H9 (cell line): Measurements from ENCODE around the gene MRM2. TPM values are rescaled to one million over a fixed set of nuclear protein-coding genes. Genes with fewer than 3 reads are reported as not detected.

Experiments used
- DNase-seq: peaks from one replicate; pipeline ENCODE4 v3.0.0-alpha.2; 2017
- H2AFZ ChIP-seq: one replicate; pipeline ENCODE4 v1.6.1; 2013; ENCODE audit warnings: mild to moderate bottlenecking, low read length, control low read depth, moderate library complexity
- H2AK5ac ChIP-seq: 2 replicates; pipeline ENCODE4 v1.6.1; 2013; ENCODE audit warnings: low read length, control low read depth, mixed read lengths; ENCODE audit not compliant: insufficient read length
- H2BK120ac ChIP-seq: one replicate; pipeline ENCODE4 v1.6.1; 2013; ENCODE audit warnings: low read depth, mild to moderate bottlenecking, low read length, control low read depth, inconsistent platforms; ENCODE audit not compliant: poor library complexity, severe bottlenecking
- H2BK12ac ChIP-seq: 2 replicates; pipeline ENCODE4 v1.6.1; 2013; ENCODE audit warnings: low read length, control low read depth, mixed read lengths, low read depth; ENCODE audit not compliant: insufficient read length
- H2BK15ac ChIP-seq: 2 replicates; pipeline ENCODE4 v1.6.1; 2013; ENCODE audit warnings: low read depth, low read length, control low read depth
- H2BK20ac ChIP-seq: one replicate; pipeline ENCODE4 v1.6.1; 2013; ENCODE audit warnings: low read depth, mild to moderate bottlenecking, low read length, control low read depth, inconsistent platforms; ENCODE audit not compliant: poor library complexity, severe bottlenecking
- H2BK5ac ChIP-seq: 2 replicates; pipeline ENCODE4 v1.6.1; 2013; ENCODE audit warnings: low read length, control low read depth, mixed read lengths; ENCODE audit not compliant: insufficient read length
- H3K14ac ChIP-seq: 2 replicates; pipeline ENCODE4 v1.6.1; 2013; ENCODE audit warnings: low read length, control low read depth; ENCODE audit not compliant: insufficient read depth
- H3K18ac ChIP-seq: 2 replicates; pipeline ENCODE4 v1.6.1; 2013; ENCODE audit warnings: low read depth, mild to moderate bottlenecking, mixed read lengths, low read length, control low read depth; ENCODE audit not compliant: insufficient read length
- H3K23ac ChIP-seq: 2 replicates; pipeline ENCODE4 v1.6.1; 2013; ENCODE audit warnings: low read length, control low read depth, mixed read lengths, low read depth; ENCODE audit not compliant: insufficient read length
- H3K23me2 ChIP-seq: 2 replicates; pipeline ENCODE4 v1.6.1; 2013; ENCODE audit warnings: low read depth, mild to moderate bottlenecking, mixed read lengths, low read length, control low read depth; ENCODE audit not compliant: insufficient read length, poor library complexity, severe bottlenecking
- H3K27ac ChIP-seq: 2 replicates; pipeline ENCODE4 v1.5.1; 2013; ENCODE audit warnings: low read length, control low read depth, mixed read lengths, low read depth; ENCODE audit not compliant: insufficient read length
- H3K27me3 ChIP-seq: 2 replicates; pipeline ENCODE4 v1.6.1; 2013; ENCODE audit warnings: low read length, control low read depth, inconsistent platforms; ENCODE audit not compliant: insufficient read depth
- H3K4ac ChIP-seq: 2 replicates; pipeline ENCODE4 v1.6.1; 2013; ENCODE audit warnings: low read depth, mild to moderate bottlenecking, control low read depth, inconsistent platforms, low read length, moderate library complexity
- H3K4me1 ChIP-seq: 2 replicates; pipeline ENCODE4 v1.6.1; 2013; ENCODE audit warnings: low read length, control low read depth, inconsistent platforms; ENCODE audit not compliant: insufficient read depth
- H3K4me2 ChIP-seq: 2 replicates; pipeline ENCODE4 v1.6.1; 2013; ENCODE audit warnings: low read length, control low read depth, mixed read lengths; ENCODE audit not compliant: insufficient read length, insufficient read depth
- H3K56ac ChIP-seq: 2 replicates; pipeline ENCODE4 v1.6.1; 2013; ENCODE audit warnings: low read depth, mild to moderate bottlenecking, mixed read lengths, low read length, control low read depth; ENCODE audit not compliant: insufficient read length
- H3K79me1 ChIP-seq: 2 replicates; pipeline ENCODE4 v1.6.1; 2013; ENCODE audit warnings: low read depth, mild to moderate bottlenecking, moderate library complexity, low read length, control low read depth, inconsistent platforms; ENCODE audit not compliant: insufficient read depth, poor library complexity, severe bottlenecking
- H3K79me2 ChIP-seq: 2 replicates; pipeline ENCODE4 v1.6.1; 2013; ENCODE audit warnings: low read length, control low read depth, inconsistent platforms; ENCODE audit not compliant: insufficient read depth
- H3K9ac ChIP-seq: 2 replicates; pipeline ENCODE4 v1.6.1; 2013; ENCODE audit warnings: low read length, control low read depth, mixed read lengths; ENCODE audit not compliant: insufficient read length; ENCODE audit errors: extremely low read depth
- H3K9me3 ChIP-seq: one replicate; pipeline ENCODE4 v1.6.1; 2013; ENCODE audit warnings: low read depth, low read length, inconsistent platforms; ENCODE audit not compliant: control insufficient read depth
- H3T11ph ChIP-seq: one replicate; pipeline ENCODE4 v1.6.1; 2013; ENCODE audit warnings: mild to moderate bottlenecking, low read length, control low read depth, inconsistent platforms
- H4K20me1 ChIP-seq: one replicate; pipeline ENCODE4 v1.6.1; 2013; ENCODE audit not compliant: control insufficient read depth, insufficient read length, insufficient read depth
- H4K5ac ChIP-seq: 2 replicates; pipeline ENCODE4 v1.6.1; 2013; ENCODE audit warnings: low read depth, mild to moderate bottlenecking, mixed read lengths, low read length, control low read depth; ENCODE audit not compliant: insufficient read length
- H4K8ac ChIP-seq: replicated peaks from 2 replicates; pipeline ENCODE4 v1.6.1; 2013; ENCODE audit warnings: low read length, control low read depth, mixed read lengths, low read depth; ENCODE audit not compliant: insufficient read length
- H4K91ac ChIP-seq: 2 replicates; pipeline ENCODE4 v1.6.1; 2013; ENCODE audit warnings: low read depth, mild to moderate bottlenecking, moderate library complexity, mixed read lengths, low read length, control low read depth; ENCODE audit not compliant: insufficient read length
- H3K27ac Mint-ChIP-seq, 3 experiments: 2 replicates in 2 of 3; 3 replicates in 1 of 3; pipeline ENCODE4 v1.8.0; 2020 to 2021; ENCODE audit warnings: mixed read lengths in 3 of 3, mild to moderate bottlenecking in 1 of 3, moderate library complexity in 1 of 3
- H3K27me3 Mint-ChIP-seq: 2 replicates; pipeline ENCODE4 v1.8.0; 2021; ENCODE audit warnings: low read depth, mild to moderate bottlenecking, moderate library complexity, mixed read lengths
- H3K36me3 Mint-ChIP-seq, 3 experiments: 2 replicates in 2 of 3; 3 replicates in 1 of 3; pipeline ENCODE4 v1.8.0; 2020 to 2021; ENCODE audit warnings: low read depth in 3 of 3, mixed read lengths in 3 of 3; ENCODE audit not compliant: insufficient read depth in 1 of 3
- H3K4me1 Mint-ChIP-seq, 2 experiments: 2 replicates each; pipeline ENCODE4 v1.8.0; 2020; ENCODE audit warnings: mixed read lengths in 2 of 2
- H3K4me3 Mint-ChIP-seq, 2 experiments: 2 replicates in 1 of 2; 3 replicates in 1 of 2; pipeline ENCODE4 v1.8.0; 2020 to 2021; ENCODE audit warnings: mild to moderate bottlenecking in 2 of 2, mixed read lengths in 2 of 2, moderate library complexity in 1 of 2
- H3K9me3 Mint-ChIP-seq, 2 experiments: 2 replicates in 1 of 2; 3 replicates in 1 of 2; pipeline ENCODE4 v1.8.0; 2020; ENCODE audit warnings: mild to moderate bottlenecking in 2 of 2, mixed read lengths in 2 of 2, moderate library complexity in 1 of 2
- WGBS: extraction: QIAGEN DNeasy Blood & Tissue Kit; methylation state at CpG from one replicate; pipeline ENCODE4 v1.1.7; 2013; ENCODE audit warnings: missing lambda C conversion rate, low lambda C conversion rate, mixed read lengths; ENCODE audit not compliant: insufficient read length; ENCODE audit errors: extremely low coverage; 5-methylcytosine and 5-hydroxymethylcytosine counted together
- total RNA-seq: library from RNA; stranded (reverse); gene quantifications from 2 replicates; pipeline ENCODE4 v1.2.1, GENCODE V29; 2021
- TF ChIP-seq, protein P1 (sequence below): fragments of 200-600 bp; sonication (generic); conservative IDR thresholded peaks from 3 replicates; pipeline ENCODE4 v1.8.0; 2021; ENCODE audit warnings: antibody characterized with exemption, mild to moderate bottlenecking

The MRM2 gene
- total RNA-seq, 1 experiment from 2014 or later: 59.0 TPM

DNA sequence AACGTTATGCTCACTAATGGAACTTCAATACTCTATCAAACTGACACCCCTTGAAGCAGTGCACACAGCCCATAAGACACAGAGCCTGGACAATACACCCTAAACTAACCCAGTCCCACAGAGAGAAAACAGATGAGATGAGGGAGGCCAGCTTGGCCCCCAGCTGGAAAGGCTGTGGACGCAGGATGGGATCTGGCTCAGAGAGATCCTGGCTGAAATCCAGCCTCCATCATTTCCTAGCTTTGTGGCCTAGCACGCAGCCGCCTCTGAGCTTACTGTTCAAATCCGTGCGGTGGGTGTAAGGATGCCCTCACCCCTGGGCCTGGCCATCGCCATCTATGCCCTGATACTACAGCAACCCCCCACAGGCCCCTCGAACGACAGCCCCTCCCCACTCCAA lies 39.5 kb upstream of the MRM2 start:
- no peak for DNase-seq
- no peak overlapping the region for H4K5ac ChIP-seq
- H3T11ph ChIP-seq: no peak overlapping the region
- no peaks in the 10 kb centered on the region for H4K20me1 ChIP-seq
- no peak overlapping the region for H2AK5ac ChIP-seq
- peaks cover 12 to 23% of the 10 kb centered on the region in 2 experiments for H3K4me1 Mint-ChIP-seq
- H3K23me2 ChIP-seq: no peaks in the 10 kb centered on the region
- no peaks in the 10 kb centered on the region for H3K27me3 ChIP-seq
- no peak overlapping the region for H4K91ac ChIP-seq
- H2BK12ac ChIP-seq: no peak overlapping the region
- peaks cover 0 to 15% (median 6%) of the 10 kb centered on the region in 3 experiments; a peak in 4 of 7 replicates for H3K36me3 Mint-ChIP-seq
- no peak overlapping the region for H3K56ac ChIP-seq
- H3K4me2 ChIP-seq: no peak overlapping the region
- H3K14ac ChIP-seq: no peak overlapping the region; the same call in 1 of the 2 replicates
- peak overlapping the region; percentile 49 to 85 (median 74); a peak in 4 of 7 replicates for H3K27ac Mint-ChIP-seq
- H3K4me3 Mint-ChIP-seq: no peak overlapping the region
- no peaks in the 10 kb centered on the region for H3K9me3 Mint-ChIP-seq
- no peaks in the 10 kb centered on the region for H3K9me3 ChIP-seq
- no peaks in the 10 kb centered on the region for H3K27me3 Mint-ChIP-seq
- H3K18ac ChIP-seq: no peak overlapping the region
- no CpG with 5 or more reads among the region's 9 CpGs for WGBS
- no peaks in the 10 kb centered on the region for H3K79me2 ChIP-seq
- H3K23ac ChIP-seq: no peak overlapping the region
- no peak overlapping the region for H2BK120ac ChIP-seq
- no peak overlapping the region for H2AFZ ChIP-seq
- no peaks in the 10 kb centered on the region for H3K79me1 ChIP-seq
- H3K9ac ChIP-seq: no peak overlapping the region
- H3K27ac ChIP-seq: no peak overlapping the region
- H2BK20ac ChIP-seq: no peak overlapping the region
- H4K8ac ChIP-seq: no peak overlapping the region
- H2BK5ac ChIP-seq: no peak overlapping the region
- H3K4ac ChIP-seq: no peak overlapping the region
- TF ChIP-seq, protein P1, sequence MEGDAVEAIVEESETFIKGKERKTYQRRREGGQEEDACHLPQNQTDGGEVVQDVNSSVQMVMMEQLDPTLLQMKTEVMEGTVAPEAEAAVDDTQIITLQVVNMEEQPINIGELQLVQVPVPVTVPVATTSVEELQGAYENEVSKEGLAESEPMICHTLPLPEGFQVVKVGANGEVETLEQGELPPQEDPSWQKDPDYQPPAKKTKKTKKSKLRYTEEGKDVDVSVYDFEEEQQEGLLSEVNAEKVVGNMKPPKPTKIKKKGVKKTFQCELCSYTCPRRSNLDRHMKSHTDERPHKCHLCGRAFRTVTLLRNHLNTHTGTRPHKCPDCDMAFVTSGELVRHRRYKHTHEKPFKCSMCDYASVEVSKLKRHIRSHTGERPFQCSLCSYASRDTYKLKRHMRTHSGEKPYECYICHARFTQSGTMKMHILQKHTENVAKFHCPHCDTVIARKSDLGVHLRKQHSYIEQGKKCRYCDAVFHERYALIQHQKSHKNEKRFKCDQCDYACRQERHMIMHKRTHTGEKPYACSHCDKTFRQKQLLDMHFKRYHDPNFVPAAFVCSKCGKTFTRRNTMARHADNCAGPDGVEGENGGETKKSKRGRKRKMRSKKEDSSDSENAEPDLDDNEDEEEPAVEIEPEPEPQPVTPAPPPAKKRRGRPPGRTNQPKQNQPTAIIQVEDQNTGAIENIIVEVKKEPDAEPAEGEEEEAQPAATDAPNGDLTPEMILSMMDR: no peak
- no peak overlapping the region for H2BK15ac ChIP-seq
- H3K4me1 ChIP-seq: no peaks in the 10 kb centered on the region
